ENCODE results near the gene NCAM2. TPM values are rescaled to one million over a fixed set of nuclear protein-coding genes. Genes with fewer than 3 reads are reported as not detected.

NCAM2 gene
- total RNA-seq, 1 experiment from 2014 or later, result 2.4 TPM

DNA sequence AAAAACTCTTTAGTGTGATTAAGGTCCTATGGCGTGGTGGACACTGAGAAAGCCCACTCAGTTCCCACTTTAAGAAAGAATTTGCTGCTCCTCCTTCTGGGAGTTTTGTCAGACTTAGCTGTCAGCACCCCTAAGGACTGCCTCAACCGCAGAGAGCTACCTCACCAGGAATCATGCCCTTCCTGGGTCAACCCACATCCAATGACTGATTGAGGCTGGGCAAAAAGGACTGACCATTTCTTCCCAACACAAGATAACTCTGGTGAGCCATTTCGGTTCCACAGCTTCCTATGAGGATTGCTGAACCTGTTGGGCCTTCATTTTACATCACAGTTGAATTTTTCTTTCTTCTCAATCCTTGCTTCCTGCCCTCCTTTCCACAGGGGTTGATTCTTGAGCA lies 197.9 kb downstream of the NCAM2 start:
- H3K27ac ChIP-seq (ENCODE audit: low read length), result no peak overlapping the region
- H3K4me3 ChIP-seq (ENCODE audit: low read length), result no peak overlapping the region
- no peaks in the 10 kb centered on the region for H3F3A ChIP-seq (ENCODE audit: low read length, unreplicated experiment)
- intact Hi-C loops (cut with micrococcal nuclease), result no loop called here
- ChIA-PET POLR2A (ENCODE audit: unreplicated experiment) (no interaction called here), CTCF (interaction anchor here (0.6 kb wide), 1 partner anchor 32 kb away, joined by 4 read pairs; no protein-coding TSS in a partner anchor)
- no peaks in the 10 kb centered on the region; the same call in 1 of the 2 replicates for H3K4me1 ChIP-seq (ENCODE audit: insufficient read depth, low read length)
- H3K9me2 ChIP-seq (replicated peaks; ENCODE audit: low read length), result no peaks in the 10 kb centered on the region
- ATAC-seq, result no peak
- no peaks in the 10 kb centered on the region for H3K9me3 ChIP-seq (ENCODE audit: low read length)
- no TSS peak for BruUV-seq (replicated peaks)
- H3K9ac ChIP-seq (ENCODE audit: low read length), result no peak overlapping the region
- no peaks in the 10 kb centered on the region for H4K20me1 ChIP-seq (ENCODE audit: low read length)
- no peak for DNase-seq
- H3K4me2 ChIP-seq (ENCODE audit: low read length), result no peak overlapping the region
- no peaks in the 10 kb centered on the region for H3K36me3 ChIP-seq (ENCODE audit: low read depth, low read length)
- H3K79me2 ChIP-seq (ENCODE audit: low read length), result no peaks in the 10 kb centered on the region
- TF ChIP-seq EZH2 (IDR thresholded peaks at IDR 0.05; ENCODE audit: low read length, unreplicated experiment) (no peak), EZH2phosphoT487 (IDR thresholded peaks at IDR 0.05; ENCODE audit: borderline replicate concordance, low read length) (no peak)
- TF ChIP-seq, protein P1, sequence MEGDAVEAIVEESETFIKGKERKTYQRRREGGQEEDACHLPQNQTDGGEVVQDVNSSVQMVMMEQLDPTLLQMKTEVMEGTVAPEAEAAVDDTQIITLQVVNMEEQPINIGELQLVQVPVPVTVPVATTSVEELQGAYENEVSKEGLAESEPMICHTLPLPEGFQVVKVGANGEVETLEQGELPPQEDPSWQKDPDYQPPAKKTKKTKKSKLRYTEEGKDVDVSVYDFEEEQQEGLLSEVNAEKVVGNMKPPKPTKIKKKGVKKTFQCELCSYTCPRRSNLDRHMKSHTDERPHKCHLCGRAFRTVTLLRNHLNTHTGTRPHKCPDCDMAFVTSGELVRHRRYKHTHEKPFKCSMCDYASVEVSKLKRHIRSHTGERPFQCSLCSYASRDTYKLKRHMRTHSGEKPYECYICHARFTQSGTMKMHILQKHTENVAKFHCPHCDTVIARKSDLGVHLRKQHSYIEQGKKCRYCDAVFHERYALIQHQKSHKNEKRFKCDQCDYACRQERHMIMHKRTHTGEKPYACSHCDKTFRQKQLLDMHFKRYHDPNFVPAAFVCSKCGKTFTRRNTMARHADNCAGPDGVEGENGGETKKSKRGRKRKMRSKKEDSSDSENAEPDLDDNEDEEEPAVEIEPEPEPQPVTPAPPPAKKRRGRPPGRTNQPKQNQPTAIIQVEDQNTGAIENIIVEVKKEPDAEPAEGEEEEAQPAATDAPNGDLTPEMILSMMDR (conservative IDR thresholded peaks at IDR 0.05; ENCODE audit: low read depth, low read length), result no peak
- H3K27me3 ChIP-seq (ENCODE audit: low read length), result no peaks in the 10 kb centered on the region
- H2AFZ ChIP-seq (ENCODE audit: low read length), result no peak overlapping the region

DNA sequence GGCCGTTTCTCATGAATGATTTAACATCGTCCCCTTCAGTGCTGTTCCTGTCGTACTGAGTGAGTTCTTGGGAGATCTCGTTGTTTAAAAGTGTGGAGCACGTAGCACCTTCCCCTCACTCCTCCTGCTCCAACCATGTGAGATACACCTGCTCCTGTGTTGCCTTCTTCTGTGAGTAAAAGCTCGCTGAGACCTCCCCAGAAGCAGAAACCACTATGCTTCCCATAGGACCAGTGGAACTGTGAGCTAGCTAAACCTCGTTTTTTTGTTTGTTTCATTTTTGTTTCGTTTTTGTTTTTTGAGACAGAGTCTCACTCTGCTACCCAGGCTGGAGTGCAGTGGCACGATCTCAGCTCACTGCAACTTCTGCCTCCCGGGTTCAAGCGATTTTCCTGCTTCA lies 198.6 kb downstream of the NCAM2 start:
- Histone ChIP-seq H2AFZ (ENCODE audit: low read length) (peak overlapping the region; percentile 31; the same call in 1 of the 2 replicates), H3K27me3 (ENCODE audit: low read length) (no peaks in the 10 kb centered on the region), H3K79me2 (ENCODE audit: low read length) (no peaks in the 10 kb centered on the region), H3K9me3 (ENCODE audit: low read length) (no peaks in the 10 kb centered on the region), H3K4me2 (ENCODE audit: low read length) (no peak overlapping the region), H4K20me1 (ENCODE audit: low read length) (no peaks in the 10 kb centered on the region), H3K36me3 (ENCODE audit: low read depth, low read length) (no peaks in the 10 kb centered on the region), H3F3A (ENCODE audit: low read length, unreplicated experiment) (no peaks in the 10 kb centered on the region), H3K9me2 (replicated peaks; ENCODE audit: low read length) (no peaks in the 10 kb centered on the region), H3K9ac (ENCODE audit: low read length) (no peak overlapping the region), H3K4me3 (ENCODE audit: low read length) (no peak overlapping the region), H3K27ac (ENCODE audit: low read length) (no peak overlapping the region), H3K4me1 (ENCODE audit: insufficient read depth, low read length) (no peaks in the 10 kb centered on the region; the same call in 1 of the 2 replicates)
- no peak for TF ChIP-seq EZH2 (IDR thresholded peaks at IDR 0.05; ENCODE audit: low read length, unreplicated experiment)
- no peak for TF ChIP-seq EZH2phosphoT487 (IDR thresholded peaks at IDR 0.05; ENCODE audit: borderline replicate concordance, low read length)
- TF ChIP-seq, protein P1 (conservative IDR thresholded peaks at IDR 0.05; ENCODE audit: low read depth, low read length), result no peak
- BruUV-seq (replicated peaks), result no TSS peak
- DNase-seq (no peak), ATAC-seq (no peak)
- intact Hi-C loops (cut with micrococcal nuclease), result no loop called here
- ChIA-PET CTCF (no interaction called here), POLR2A (ENCODE audit: unreplicated experiment) (no interaction called here)

DNA sequence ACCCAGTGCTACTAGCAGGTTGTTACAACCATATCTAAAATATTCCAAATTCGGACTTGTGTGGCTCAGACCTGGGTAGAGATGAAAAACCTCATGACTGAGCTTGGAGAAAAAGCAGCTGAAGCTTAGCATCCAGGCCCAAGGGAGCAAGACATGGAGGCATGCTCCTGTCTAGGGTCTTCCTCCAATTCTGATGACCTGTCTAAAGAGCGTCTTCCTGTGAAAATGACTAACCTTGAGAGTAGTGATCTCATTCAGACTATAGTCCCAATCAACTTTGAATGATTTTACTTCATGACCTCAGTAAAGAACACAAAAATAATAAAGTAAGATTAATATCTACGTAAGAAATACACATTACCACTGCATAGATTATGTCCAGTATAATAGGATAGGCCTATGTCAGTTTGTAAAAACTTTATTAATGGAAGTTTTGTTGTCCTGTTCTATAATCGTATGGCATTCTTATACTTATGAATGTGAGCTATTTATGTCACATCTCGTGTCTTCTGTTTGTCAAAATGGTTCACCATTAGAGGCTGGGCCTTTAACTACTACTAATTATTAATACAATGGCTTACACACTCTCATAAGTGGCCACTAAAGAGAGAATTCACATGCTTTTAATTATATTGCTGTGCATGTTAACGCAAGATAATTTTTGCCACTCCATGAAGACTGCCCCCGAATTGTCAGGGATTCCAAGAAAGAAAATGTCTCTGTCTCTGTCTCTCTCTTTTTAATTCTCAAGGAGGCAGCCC lies 201.3 kb downstream of the NCAM2 start:
- H3K27me3 ChIP-seq (ENCODE audit: low read length), result no peaks in the 10 kb centered on the region
- no peak overlapping the region for H3K27ac ChIP-seq (ENCODE audit: low read length)
- ATAC-seq (no peak), DNase-seq (no peak)
- TF ChIP-seq, protein P1 (conservative IDR thresholded peaks at IDR 0.05; ENCODE audit: low read depth, low read length), result no peak
- TF ChIP-seq EZH2phosphoT487 (IDR thresholded peaks at IDR 0.05; ENCODE audit: borderline replicate concordance, low read length) (no peak), EZH2 (IDR thresholded peaks at IDR 0.05; ENCODE audit: low read length, unreplicated experiment) (no peak)
- no peaks in the 10 kb centered on the region; the same call in 1 of the 2 replicates for H3K4me1 ChIP-seq (ENCODE audit: insufficient read depth, low read length)
- H4K20me1 ChIP-seq (ENCODE audit: low read length), result no peaks in the 10 kb centered on the region
- no peaks in the 10 kb centered on the region for H3K9me3 ChIP-seq (ENCODE audit: low read length)
- intact Hi-C loops (cut with micrococcal nuclease), result no loop called here
- H3K36me3 ChIP-seq (ENCODE audit: low read depth, low read length), result no peaks in the 10 kb centered on the region
- H3K79me2 ChIP-seq (ENCODE audit: low read length), result no peaks in the 10 kb centered on the region
- peak overlapping the region; percentile 23; the same call in 1 of the 2 replicates for H2AFZ ChIP-seq (ENCODE audit: low read length)
- H3K9ac ChIP-seq (ENCODE audit: low read length), result no peak overlapping the region
- H3K9me2 ChIP-seq (replicated peaks; ENCODE audit: low read length), result no peaks in the 10 kb centered on the region
- no peak overlapping the region for H3K4me3 ChIP-seq (ENCODE audit: low read length)
- H3K4me2 ChIP-seq (ENCODE audit: low read length), result no peak overlapping the region
- ChIA-PET POLR2A (ENCODE audit: unreplicated experiment) (no interaction called here), CTCF (no interaction called here)
- H3F3A ChIP-seq (ENCODE audit: low read length, unreplicated experiment), result no peaks in the 10 kb centered on the region
- BruUV-seq (replicated peaks), result no TSS peak

Measured in PC-3 (cell line).